Caco-2 (cell line): ENCODE data around the gene PLEKHG7. TPM values are rescaled to one million over a fixed set of nuclear protein-coding genes. Genes with fewer than 3 reads are reported as not detected.

ENCODE experiments used
- BruUV-seq: library from RNA; stranded (reverse); fragments of 400-500 nt; replicated peaks from 2 replicates; lab custom pipeline; 2021; lab: Mats Ljungman, UMichigan
- CTCF ChIA-PET: fragments of 300-600 bp; sonication (Branson Sonifier 250); formaldehyde crosslinking; loops from one replicate; lab custom pipeline; 2022; ENCODE audit warnings: antibody characterized with exemption; lab: Charles Lee
- POLR2A ChIA-PET: fragments of 300-600 bp; sonication (Branson Sonifier 250); formaldehyde crosslinking; loops from one replicate; lab custom pipeline; 2022; ENCODE audit warnings: antibody characterized with exemption; lab: Charles Lee
- DNase-seq, 2 experiments: peaks; one replicate each; pipeline versions ENCODE4 v3.0.0 to v3.0.0-alpha.2; 2020 to 2022
- H3K27me3 ChIP-seq: replicated peaks from 2 replicates; pipeline ENCODE4 v1.6.0; 2011; ENCODE audit warnings: low read length; ENCODE audit not compliant: control insufficient read depth, insufficient read depth
- H3K36me3 ChIP-seq: 2 replicates; pipeline ENCODE4 v1.5.1; 2011; ENCODE audit warnings: low read length; ENCODE audit not compliant: control insufficient read depth, insufficient read depth
- H3K4me1 ChIP-seq: fragments of 250-450 bp; sonication (Bioruptor Pico); 2 replicates; pipeline ENCODE4 v1.5.1; 2020; ENCODE audit warnings: mild to moderate bottlenecking
- H3K4me3 ChIP-seq: 2 replicates; pipeline ENCODE4 v1.5.1; 2011; ENCODE audit warnings: low read depth, mild to moderate bottlenecking, control low read depth, low read length
- H3K9me3 ChIP-seq: fragments of 250-450 bp; sonication (Bioruptor Pico); 2 replicates; pipeline ENCODE4 v1.5.1; 2020; ENCODE audit warnings: mild to moderate bottlenecking, moderate library complexity
- H3K27ac Mint-ChIP-seq: one replicate; pipeline ENCODE4 v1.8.0; 2022; ENCODE audit warnings: mixed read lengths; ENCODE audit not compliant: unreplicated experiment
- H3K27me3 Mint-ChIP-seq: one replicate; pipeline ENCODE4 v1.8.0; 2022; ENCODE audit warnings: mixed read lengths; ENCODE audit not compliant: insufficient read depth, unreplicated experiment
- H3K36me3 Mint-ChIP-seq: one replicate; pipeline ENCODE4 v1.8.0; 2022; ENCODE audit warnings: mild to moderate bottlenecking, mixed read lengths; ENCODE audit not compliant: insufficient read depth, unreplicated experiment
- H3K4me1 Mint-ChIP-seq: one replicate; pipeline ENCODE4 v1.8.0; 2022; ENCODE audit warnings: low read depth, mixed read lengths; ENCODE audit not compliant: unreplicated experiment
- H3K4me3 Mint-ChIP-seq: one replicate; pipeline ENCODE4 v1.8.0; 2022; ENCODE audit warnings: mild to moderate bottlenecking, moderate library complexity, mixed read lengths; ENCODE audit not compliant: unreplicated experiment
- H3K9me3 Mint-ChIP-seq: one replicate; pipeline ENCODE4 v1.8.0; 2022; ENCODE audit warnings: mixed read lengths; ENCODE audit not compliant: unreplicated experiment
- CTCF ChIP-seq, 2 experiments: fragments of 200-600 bp in 1 of 2; IDR thresholded peaks; 1 replicate in 1 of 2; 2 replicates in 1 of 2; pipeline versions ENCODE4 v1.5.1 to v1.8.0; 2011 to 2022; ENCODE audit warnings: antibody characterized with exemption in 1 of 2, control low read depth in 1 of 2, inconsistent platforms in 1 of 2, low read depth in 1 of 2, low read length in 1 of 2, mild to moderate bottlenecking in 1 of 2, moderate library complexity in 1 of 2; ENCODE audit not compliant: insufficient read depth in 1 of 2, severe bottlenecking in 1 of 2, unreplicated experiment in 1 of 2
- intact Hi-C: fragments of 100-400 bp; cut with micrococcal nuclease; formaldehyde crosslinking; loops from one replicate; pipeline ENCODE4 v1.10.0; 2022; ENCODE audit not compliant: unreplicated experiment
- total RNA-seq: library from RNA; stranded (reverse); gene quantifications from 2 replicates; pipeline ENCODE4 v1.2.3, GENCODE V29; 2022

Gene PLEKHG7
- total RNA-seq, 1 experiment from 2014 or later: 0.23 TPM

DNA sequence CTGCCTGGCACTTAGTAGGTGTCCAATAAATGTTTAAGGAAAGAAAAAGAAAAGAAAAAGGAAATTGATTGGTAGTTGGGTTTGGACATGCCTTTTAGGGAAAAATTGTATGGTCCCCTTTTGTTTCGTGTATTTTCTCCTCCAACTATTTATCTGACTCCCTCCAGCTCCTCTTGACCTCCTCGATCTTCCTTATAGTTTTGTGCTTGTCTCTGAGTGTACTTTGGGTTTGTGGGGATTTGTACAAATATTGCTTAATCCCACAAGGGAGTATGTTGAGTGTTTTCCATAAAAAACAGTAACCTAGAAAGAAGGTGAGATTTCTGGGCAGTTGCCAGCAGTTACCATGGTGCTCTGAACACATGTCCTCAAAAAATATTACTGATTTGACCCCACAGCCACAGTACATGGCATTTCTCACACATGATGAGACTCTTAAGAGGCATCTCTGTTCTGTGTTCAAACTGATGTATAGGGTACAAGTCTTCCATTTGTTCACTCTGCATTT lies 15.7 kb downstream of the PLEKHG7 start:
- no peaks in the 10 kb centered on the region for H3K36me3 Mint-ChIP-seq
- Histone ChIP-seq H3K9me3 (no peaks in the 10 kb centered on the region), H3K36me3 (no peaks in the 10 kb centered on the region), H3K4me1 (no peaks in the 10 kb centered on the region), H3K27me3 (no peaks in the 10 kb centered on the region), H3K4me3 (no peak overlapping the region)
- no peak overlapping the region for H3K4me3 Mint-ChIP-seq
- H3K27me3 Mint-ChIP-seq: no peaks in the 10 kb centered on the region
- CTCF ChIA-PET: no interaction called here
- POLR2A ChIA-PET: no interaction called here
- no TSS peak for BruUV-seq
- intact Hi-C loops: no loop called here
- H3K9me3 Mint-ChIP-seq: peaks cover 4% of the 10 kb centered on the region
- H3K27ac Mint-ChIP-seq: no peak overlapping the region
- H3K4me1 Mint-ChIP-seq: no peaks in the 10 kb centered on the region
- no peak for DNase-seq
- TF ChIP-seq CTCF (IDR thresholded peaks at IDR 0.05; ENCODE audit: insufficient read depth in 1 of 2, low read depth in 1 of 2, low read length in 1 of 2, severe bottlenecking in 1 of 2, unreplicated experiment in 1 of 2): no peak

- no peaks in the 10 kb centered on the region for H3K4me1 ChIP-seq
- Mint-ChIP-seq H3K27me3 (no peaks in the 10 kb centered on the region), H3K4me3 (no peak overlapping the region), H3K27ac (no peak overlapping the region), H3K36me3 (no peaks in the 10 kb centered on the region), H3K4me1 (no peaks in the 10 kb centered on the region), H3K9me3 (peaks cover 5% of the 10 kb centered on the region)
- POLR2A ChIA-PET: no interaction called here
- no peak for TF ChIP-seq CTCF (IDR thresholded peaks at IDR 0.05; ENCODE audit: insufficient read depth in 1 of 2, low read depth in 1 of 2, low read length in 1 of 2, severe bottlenecking in 1 of 2, unreplicated experiment in 1 of 2)
- CTCF ChIA-PET: no interaction called here
- no peak for DNase-seq
- 0 out of 2 replicates have a peak, but pooled peaks cover 2% of the 10 kb centered on the region for H3K9me3 ChIP-seq
- H3K27me3 ChIP-seq: no peaks in the 10 kb centered on the region
- intact Hi-C loops: no loop called here
- BruUV-seq: no TSS peak
- no peaks in the 10 kb centered on the region for H3K36me3 ChIP-seq
- no peak overlapping the region for H3K4me3 ChIP-seq
Observed at GRCh38 chr12:92719674-92720073, 16.9 kb downstream of the PLEKHG7 start.

DNA sequence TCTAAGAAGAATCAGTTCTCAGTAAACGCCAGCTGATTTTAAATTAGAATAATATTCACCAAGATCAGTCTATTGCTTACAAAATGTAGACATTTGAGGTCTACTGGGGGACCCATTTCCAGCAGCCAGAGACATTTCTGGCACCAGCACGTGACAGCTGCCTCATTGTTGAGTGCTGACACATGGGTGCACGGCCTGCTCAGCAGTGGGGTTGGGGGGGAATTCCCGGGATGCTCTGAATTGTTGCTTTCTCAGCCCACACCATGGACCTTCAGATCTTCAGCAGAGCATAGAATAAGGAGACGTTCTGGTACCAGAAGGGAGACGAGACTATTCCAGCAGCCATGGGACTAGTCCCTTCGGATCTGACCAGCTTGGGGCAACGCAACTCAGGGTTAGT lies 18.3 kb downstream of the PLEKHG7 start:
- Mint-ChIP-seq H3K36me3 (no peaks in the 10 kb centered on the region), H3K9me3 (peaks cover 15% of the 10 kb centered on the region), H3K27ac (no peak overlapping the region), H3K4me1 (no peaks in the 10 kb centered on the region), H3K27me3 (no peaks in the 10 kb centered on the region), H3K4me3 (no peak overlapping the region)
- TF ChIP-seq CTCF (IDR thresholded peaks at IDR 0.05; ENCODE audit: insufficient read depth in 1 of 2, low read depth in 1 of 2, low read length in 1 of 2, severe bottlenecking in 1 of 2, unreplicated experiment in 1 of 2): no peak
- Histone ChIP-seq H3K4me1 (no peaks in the 10 kb centered on the region), H3K36me3 (no peaks in the 10 kb centered on the region), H3K27me3 (no peaks in the 10 kb centered on the region), H3K4me3 (no peak overlapping the region), H3K9me3 (0 out of 2 replicates have a peak, but pooled peaks cover 3% of the 10 kb centered on the region)
- BruUV-seq: no TSS peak
- ChIA-PET CTCF (no interaction called here), POLR2A (no interaction called here)
- DNase-seq: no peak
- intact Hi-C loops: no loop called here
